Uterus (tissue), 2 donors: ENCODE data around the gene NRXN3.

ENCODE experiments used
- POLR2A ChIP-seq, 2 donors: fragments of 450-650 bp; IDR thresholded peaks; one replicate each; pipeline ENCODE4 v1.6.1; 2016; ENCODE audit warnings: antibody characterized with exemption in 2 of 2, mild to moderate bottlenecking in 1 of 2, moderate library complexity in 1 of 2
- TF ChIP-seq, protein P1 (sequence below), 4 experiments: fragments of 200-600 bp in 2 of 4; fragments of 450-650 bp in 2 of 4; sonication (generic) in 2 of 4; IDR thresholded peaks; one replicate each; pipeline ENCODE4 v1.5.1; 2016 to 2019; ENCODE audit warnings: antibody characterized with exemption in 4 of 4, mild to moderate bottlenecking in 2 of 4, moderate library complexity in 1 of 4

- TF ChIP-seq, protein P1, sequence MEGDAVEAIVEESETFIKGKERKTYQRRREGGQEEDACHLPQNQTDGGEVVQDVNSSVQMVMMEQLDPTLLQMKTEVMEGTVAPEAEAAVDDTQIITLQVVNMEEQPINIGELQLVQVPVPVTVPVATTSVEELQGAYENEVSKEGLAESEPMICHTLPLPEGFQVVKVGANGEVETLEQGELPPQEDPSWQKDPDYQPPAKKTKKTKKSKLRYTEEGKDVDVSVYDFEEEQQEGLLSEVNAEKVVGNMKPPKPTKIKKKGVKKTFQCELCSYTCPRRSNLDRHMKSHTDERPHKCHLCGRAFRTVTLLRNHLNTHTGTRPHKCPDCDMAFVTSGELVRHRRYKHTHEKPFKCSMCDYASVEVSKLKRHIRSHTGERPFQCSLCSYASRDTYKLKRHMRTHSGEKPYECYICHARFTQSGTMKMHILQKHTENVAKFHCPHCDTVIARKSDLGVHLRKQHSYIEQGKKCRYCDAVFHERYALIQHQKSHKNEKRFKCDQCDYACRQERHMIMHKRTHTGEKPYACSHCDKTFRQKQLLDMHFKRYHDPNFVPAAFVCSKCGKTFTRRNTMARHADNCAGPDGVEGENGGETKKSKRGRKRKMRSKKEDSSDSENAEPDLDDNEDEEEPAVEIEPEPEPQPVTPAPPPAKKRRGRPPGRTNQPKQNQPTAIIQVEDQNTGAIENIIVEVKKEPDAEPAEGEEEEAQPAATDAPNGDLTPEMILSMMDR (IDR thresholded peaks at IDR 0.05), result no peak
- TF ChIP-seq POLR2A (IDR thresholded peaks at IDR 0.05), result no peak
Measured at GRCh38 chr14:78790271-78790670, 620.1 kb downstream of the NRXN3 start.
